Osteocyte (in vitro differentiated cells): ENCODE measurements around the gene GOLPH3. TPM values are rescaled to one million over a fixed set of nuclear protein-coding genes. Genes with fewer than 3 reads are reported as not detected.

Source experiments
- DNase-seq: peaks from one replicate; pipeline ENCODE4 v3.0.0; 2021; ENCODE audit warnings: mixed read lengths; ENCODE audit not compliant: unreplicated experiment; ENCODE audit errors: extremely low spot score
- H3K27ac Mint-ChIP-seq: one replicate; pipeline ENCODE4 v1.8.0; 2021; ENCODE audit warnings: mild to moderate bottlenecking, mixed read lengths; ENCODE audit not compliant: unreplicated experiment
- H3K27me3 Mint-ChIP-seq: one replicate; pipeline ENCODE4 v1.8.0; 2021; ENCODE audit warnings: mixed read lengths; ENCODE audit not compliant: unreplicated experiment
- H3K36me3 Mint-ChIP-seq: one replicate; pipeline ENCODE4 v1.8.0; 2021; ENCODE audit warnings: mixed read lengths; ENCODE audit not compliant: unreplicated experiment
- H3K4me1 Mint-ChIP-seq: one replicate; pipeline ENCODE4 v1.8.0; 2021; ENCODE audit warnings: mixed read lengths; ENCODE audit not compliant: unreplicated experiment
- H3K4me3 Mint-ChIP-seq: one replicate; pipeline ENCODE4 v1.8.0; 2021; ENCODE audit warnings: mild to moderate bottlenecking, moderate library complexity, mixed read lengths; ENCODE audit not compliant: unreplicated experiment
- H3K9me3 Mint-ChIP-seq: one replicate; pipeline ENCODE4 v1.8.0; 2021; ENCODE audit warnings: mixed read lengths; ENCODE audit not compliant: unreplicated experiment
- total RNA-seq: library from RNA; stranded (reverse); gene quantifications from 2 replicates; pipeline ENCODE4 v1.2.1, GENCODE V29; 2021
- TF ChIP-seq, protein P1 (sequence below): fragments of 200-600 bp; sonication (generic); IDR thresholded peaks from 2 replicates; pipeline ENCODE4 v1.5.0; 2021; ENCODE audit warnings: antibody characterized with exemption, mild to moderate bottlenecking, moderate library complexity

GOLPH3 gene
- total RNA-seq, 1 donor from 2014 or later, result 91.2 TPM

DNA sequence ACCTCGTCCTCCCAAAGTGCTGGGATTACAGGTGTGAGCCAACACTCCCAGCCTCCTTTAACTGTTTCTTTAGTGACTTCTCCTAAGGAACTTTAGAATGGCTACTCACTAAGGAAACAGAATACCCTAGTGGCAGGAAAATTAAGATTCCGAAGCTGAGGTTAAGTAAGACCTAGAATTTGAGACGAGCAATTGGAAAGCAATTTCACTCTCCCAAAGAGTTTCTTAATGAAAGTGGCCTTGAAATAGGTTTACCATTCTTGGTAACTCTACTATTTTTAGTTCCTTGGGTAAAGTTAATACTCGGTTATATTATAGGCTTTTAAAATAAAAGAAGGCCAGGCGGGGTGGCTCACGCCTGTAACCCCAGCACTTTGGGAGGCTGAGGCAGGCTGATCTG lies 22.9 kb upstream of the GOLPH3 start:
- TF ChIP-seq, protein P1, sequence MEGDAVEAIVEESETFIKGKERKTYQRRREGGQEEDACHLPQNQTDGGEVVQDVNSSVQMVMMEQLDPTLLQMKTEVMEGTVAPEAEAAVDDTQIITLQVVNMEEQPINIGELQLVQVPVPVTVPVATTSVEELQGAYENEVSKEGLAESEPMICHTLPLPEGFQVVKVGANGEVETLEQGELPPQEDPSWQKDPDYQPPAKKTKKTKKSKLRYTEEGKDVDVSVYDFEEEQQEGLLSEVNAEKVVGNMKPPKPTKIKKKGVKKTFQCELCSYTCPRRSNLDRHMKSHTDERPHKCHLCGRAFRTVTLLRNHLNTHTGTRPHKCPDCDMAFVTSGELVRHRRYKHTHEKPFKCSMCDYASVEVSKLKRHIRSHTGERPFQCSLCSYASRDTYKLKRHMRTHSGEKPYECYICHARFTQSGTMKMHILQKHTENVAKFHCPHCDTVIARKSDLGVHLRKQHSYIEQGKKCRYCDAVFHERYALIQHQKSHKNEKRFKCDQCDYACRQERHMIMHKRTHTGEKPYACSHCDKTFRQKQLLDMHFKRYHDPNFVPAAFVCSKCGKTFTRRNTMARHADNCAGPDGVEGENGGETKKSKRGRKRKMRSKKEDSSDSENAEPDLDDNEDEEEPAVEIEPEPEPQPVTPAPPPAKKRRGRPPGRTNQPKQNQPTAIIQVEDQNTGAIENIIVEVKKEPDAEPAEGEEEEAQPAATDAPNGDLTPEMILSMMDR, result no peak
- no peak for DNase-seq
- H3K4me1 Mint-ChIP-seq, result peaks cover 15% of the 10 kb centered on the region
- H3K27ac Mint-ChIP-seq, result no peak overlapping the region
- H3K36me3 Mint-ChIP-seq, result no peaks in the 10 kb centered on the region
- H3K9me3 Mint-ChIP-seq, result no peaks in the 10 kb centered on the region
- H3K27me3 Mint-ChIP-seq, result no peaks in the 10 kb centered on the region
- H3K4me3 Mint-ChIP-seq, result no peak overlapping the region

DNA sequence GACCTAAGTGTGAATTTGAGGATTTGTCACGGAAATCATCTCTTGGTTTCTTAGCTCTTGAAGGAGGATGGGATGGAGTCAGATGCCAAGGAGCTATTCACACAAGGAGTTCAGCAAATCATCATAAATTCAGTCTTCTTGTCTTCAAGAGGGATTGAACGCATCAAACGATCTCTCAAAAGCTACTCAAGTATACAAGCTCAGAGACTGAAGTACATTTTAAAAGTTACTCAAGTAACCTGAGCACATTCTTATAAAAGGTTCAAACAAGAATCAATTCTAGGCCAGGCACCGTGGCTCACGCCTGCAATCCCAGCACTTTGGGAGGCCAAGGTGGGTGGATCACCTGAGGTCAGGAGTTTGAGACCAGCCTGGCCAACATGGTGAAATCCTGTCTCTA lies 21.1 kb upstream of the GOLPH3 start:
- Mint-ChIP-seq H3K4me3 (no peak overlapping the region), H3K4me1 (peaks cover 16% of the 10 kb centered on the region)

DNA sequence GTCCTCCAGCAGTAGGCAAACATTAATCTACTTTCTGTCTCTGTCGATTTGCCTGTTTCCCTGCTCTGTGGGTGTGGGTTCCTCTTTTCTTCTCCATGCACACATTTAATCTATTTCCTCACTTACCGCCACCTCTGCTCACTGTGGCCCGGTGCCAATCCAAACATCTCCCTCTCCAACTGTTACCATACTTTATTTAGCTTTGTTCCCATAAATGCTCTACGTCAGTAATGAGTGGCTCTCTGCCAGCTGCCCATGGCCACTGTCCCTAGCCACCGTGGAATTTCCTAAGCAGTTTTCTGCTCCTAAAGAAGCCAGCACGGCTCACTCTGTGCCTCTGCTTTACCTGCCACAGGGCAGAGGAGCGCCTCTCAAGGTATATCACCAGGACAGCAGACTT lies 19.5 kb upstream of the GOLPH3 start:
- H3K27me3 Mint-ChIP-seq, result no peaks in the 10 kb centered on the region
- H3K4me3 Mint-ChIP-seq, result peak overlapping the region; percentile 8
- no peaks in the 10 kb centered on the region for H3K9me3 Mint-ChIP-seq
- peak overlapping the region; percentile 64 for H3K27ac Mint-ChIP-seq
- no peaks in the 10 kb centered on the region for H3K36me3 Mint-ChIP-seq
- DNase-seq, result no peak
- H3K4me1 Mint-ChIP-seq, result peaks cover 18% of the 10 kb centered on the region
- TF ChIP-seq, protein P1, result no peak

More for the DNA sequence above, 21.1 kb upstream of the GOLPH3 start:
- no peaks in the 10 kb centered on the region for H3K36me3 Mint-ChIP-seq
- DNase-seq, result no peak
- TF ChIP-seq, protein P1, result no peak
- H3K27ac Mint-ChIP-seq, result no peak overlapping the region
- no peaks in the 10 kb centered on the region for H3K9me3 Mint-ChIP-seq
- no peaks in the 10 kb centered on the region for H3K27me3 Mint-ChIP-seq

DNA sequence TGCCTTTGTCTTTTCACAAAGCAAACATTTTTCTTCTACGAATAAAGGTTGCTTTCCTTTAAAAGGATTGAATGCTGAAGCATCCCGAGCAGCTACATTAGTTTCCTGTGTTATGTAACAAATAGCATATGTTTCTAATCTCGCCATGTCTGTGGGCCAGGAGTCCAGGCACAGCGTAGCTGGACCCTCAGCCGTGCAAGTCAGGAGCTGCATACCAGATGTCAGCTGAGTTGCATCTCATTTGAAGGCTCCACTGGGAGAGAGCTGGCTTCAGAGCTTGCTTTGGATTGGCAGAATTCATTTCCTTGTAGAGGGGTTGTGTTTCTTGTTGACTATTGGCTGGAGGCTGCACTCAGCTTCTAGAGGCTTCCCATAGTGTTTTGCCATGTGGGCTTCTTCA lies 16.0 kb upstream of the GOLPH3 start:
- Mint-ChIP-seq H3K9me3 (no peaks in the 10 kb centered on the region), H3K27me3 (no peaks in the 10 kb centered on the region), H3K4me1 (peaks cover 18% of the 10 kb centered on the region), H3K4me3 (no peak overlapping the region), H3K36me3 (no peaks in the 10 kb centered on the region), H3K27ac (no peak overlapping the region)
- DNase-seq, result peak; percentile 71
- TF ChIP-seq, protein P1, result no peak

DNA sequence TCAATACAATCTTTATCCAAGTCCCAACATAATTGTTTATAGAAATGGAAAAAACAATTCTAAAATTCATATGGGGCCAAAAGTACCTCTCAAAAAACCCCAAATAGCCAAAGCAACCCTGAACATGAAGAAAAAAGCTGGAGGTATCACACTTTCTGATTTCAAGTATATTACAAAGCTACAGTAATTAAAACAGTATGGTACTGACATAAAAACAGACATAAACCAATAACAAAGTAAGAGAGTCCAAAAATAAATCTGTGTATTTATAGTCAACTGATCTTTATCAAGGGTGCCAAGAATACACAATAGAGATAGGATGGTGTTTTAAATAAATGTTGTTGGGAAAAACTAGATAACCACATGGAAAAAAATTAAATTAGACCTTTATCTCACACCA lies 13.6 kb upstream of the GOLPH3 start:
- no peaks in the 10 kb centered on the region for H3K27me3 Mint-ChIP-seq
- no peak overlapping the region for H3K27ac Mint-ChIP-seq
- no peak overlapping the region for H3K4me3 Mint-ChIP-seq
- H3K9me3 Mint-ChIP-seq, result no peaks in the 10 kb centered on the region
- TF ChIP-seq, protein P1, result no peak
- H3K36me3 Mint-ChIP-seq, result no peaks in the 10 kb centered on the region
- peaks cover 6% of the 10 kb centered on the region for H3K4me1 Mint-ChIP-seq
- no peak for DNase-seq
